ELR (cell line): ENCODE measurements around the gene GP1BB.
"Not testable (repeated sequence)": the region's sequence is repeated elsewhere in the genome, so short reads cannot be mapped to it uniquely, and the experiment has no call there.

ENCODE experiments used
- DNase-seq: peaks from one replicate; pipeline ENCODE4 v3.0.0-alpha.2; 2015; ENCODE audit warnings: low read depth

Gene GP1BB

DNA sequence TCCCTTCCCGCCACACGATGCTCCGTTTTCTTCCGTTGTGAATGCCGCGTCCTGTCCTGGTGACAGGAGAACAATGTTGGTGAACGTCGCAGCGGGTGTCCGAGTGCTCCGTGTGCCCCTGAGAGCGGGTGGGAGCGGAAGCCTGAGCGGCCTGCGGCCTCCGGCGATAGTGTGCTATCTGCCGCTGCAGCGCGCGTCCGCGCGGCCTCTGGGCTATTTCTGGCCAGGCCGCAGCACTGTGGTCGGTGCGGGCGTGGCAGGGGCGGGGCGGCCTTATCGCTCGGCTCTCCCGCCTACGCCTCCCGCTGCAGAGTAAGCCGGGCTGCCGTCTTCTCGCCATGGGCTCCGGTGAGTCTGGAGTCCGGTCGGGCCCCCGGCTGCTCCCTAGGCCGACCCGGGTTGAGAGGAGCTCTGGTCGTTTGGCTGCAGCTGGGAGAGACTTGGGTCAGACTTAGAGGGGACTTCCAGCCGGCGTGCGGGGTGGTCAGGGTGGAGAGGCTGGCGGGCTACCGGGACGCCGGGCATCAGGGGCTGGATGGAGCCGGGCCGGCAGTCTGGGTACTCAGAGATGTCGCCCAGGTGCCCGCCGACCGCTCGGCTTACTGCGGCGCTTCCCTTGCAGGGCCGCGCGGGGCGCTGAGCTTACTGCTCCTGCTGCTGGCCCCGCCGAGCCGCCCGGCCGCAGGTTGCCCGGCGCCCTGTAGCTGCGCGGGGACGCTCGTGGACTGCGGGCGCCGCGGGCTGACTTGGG is at the start of gene GP1BB:
TSS of gene GP1BB (plus strand) at position 308 of the 751 bp plus-strand sequence. CDS start at position 339, 31 bp downstream.
- no peak for DNase-seq

DNA sequence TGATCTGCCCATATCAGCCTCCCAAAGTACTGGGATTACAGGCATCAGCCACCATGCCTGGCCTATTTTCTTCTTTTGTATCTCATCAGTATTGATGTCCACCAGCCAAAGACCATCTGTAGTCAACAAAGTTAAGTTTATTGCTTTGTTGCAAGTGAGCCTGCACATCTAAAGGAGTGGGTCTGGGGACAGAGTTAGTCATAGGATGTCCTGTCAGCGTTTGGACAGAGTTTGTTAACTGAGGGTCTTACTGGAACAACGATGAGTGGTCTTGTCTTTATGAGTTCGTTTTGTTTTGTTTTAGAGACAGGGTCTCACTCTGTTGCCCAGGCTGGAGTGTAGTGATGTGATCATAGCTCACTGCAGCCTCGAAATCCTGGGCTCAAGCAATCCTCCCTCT is 49.7 kb upstream of the GP1BB start:
- DNase-seq = no peak

DNA sequence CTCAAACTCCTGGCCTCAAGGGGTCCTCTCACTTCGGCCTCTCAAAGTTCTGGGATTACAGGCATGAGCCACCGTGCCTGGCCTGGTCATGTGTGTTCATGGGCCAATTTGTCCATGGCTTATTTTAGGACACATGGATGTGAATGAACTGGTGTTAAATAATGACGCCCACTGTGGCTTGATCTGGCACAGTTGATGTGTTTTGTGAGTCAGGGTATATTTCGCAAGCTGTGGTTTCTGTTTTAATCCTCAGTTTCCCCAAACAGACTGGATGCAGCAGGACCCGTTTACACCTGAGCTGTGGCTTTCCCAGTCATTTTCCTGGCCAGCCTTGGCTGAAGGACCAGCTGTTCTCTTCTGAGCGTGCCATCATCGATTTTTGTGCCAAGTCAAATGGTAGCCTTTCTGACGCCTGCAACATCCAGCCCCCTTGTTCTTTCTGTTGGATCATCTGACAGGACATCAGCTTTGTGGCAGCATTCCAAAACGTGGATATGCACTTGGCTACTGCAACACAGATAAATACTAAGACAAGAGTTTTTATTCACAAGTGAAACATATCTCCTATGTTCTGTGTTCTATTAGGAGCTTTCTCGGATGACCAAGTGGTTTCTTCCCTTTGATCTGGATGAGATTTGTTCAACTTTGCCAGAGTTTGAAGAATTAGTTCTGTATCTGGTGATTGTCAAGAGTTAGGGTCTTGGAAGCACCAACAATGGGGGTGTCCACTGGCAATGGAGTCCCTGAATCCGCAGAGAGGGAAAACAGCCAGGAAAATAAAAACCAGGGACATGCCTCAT is 49.0 kb upstream of the GP1BB start:
- no peak for DNase-seq

DNA sequence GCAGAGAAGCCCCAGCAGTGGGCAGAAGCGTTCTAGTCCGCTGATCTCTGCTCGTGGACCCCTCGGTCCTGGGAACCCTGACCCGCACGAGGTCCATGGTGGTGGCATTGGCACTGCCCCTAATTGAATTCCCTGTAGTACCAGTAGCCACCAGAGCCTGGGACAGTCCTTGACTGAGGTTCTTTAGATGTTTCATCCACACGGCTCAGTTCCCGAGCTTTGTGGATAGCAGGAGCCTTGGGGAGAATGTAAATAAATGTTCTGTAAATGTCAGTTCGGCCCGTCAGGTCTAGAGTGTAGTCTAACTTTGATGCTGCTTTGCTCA is 48.4 kb upstream of the GP1BB start:
- DNase-seq = no peak

DNA sequence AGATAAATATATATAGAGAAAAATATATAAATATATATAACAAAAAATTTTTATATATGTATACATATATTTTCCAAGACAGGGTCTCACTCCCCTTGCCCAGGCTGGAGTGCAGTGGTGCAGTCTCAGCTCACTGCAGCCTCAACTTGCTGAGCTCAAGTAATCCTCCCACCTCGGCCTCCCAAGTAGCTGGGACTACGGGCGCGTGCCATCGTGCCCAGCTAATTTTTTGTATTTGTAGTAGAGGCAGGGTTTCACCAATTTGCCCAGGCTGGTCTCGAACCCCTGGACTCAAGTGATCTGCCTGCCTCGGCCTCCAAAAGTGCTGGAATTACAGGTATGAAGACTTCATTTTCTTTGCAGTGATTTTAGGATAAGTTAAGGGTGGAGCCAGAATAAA is 47.9 kb upstream of the GP1BB start:
- no peak for DNase-seq

DNA sequence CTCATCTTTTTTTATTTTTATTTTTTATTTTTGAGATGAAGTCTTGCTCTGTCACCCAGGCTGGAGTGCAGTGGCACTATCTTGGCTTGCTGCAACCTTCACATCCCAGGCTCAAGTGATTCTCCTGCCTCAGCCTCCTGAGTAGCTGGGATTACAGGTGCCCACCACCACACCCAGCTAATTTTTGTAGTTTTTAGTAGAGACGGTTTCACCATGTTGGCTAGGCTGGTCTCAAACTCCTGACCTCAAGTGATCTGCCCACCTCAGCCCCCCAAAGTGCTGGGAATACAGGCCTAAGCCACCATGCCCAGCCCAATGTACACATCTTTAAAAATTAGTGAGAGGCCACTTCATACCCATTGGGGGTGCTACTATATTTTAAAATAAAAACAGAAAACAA is 46.9 kb upstream of the GP1BB start:
- not testable (repeated sequence) for DNase-seq

DNA sequence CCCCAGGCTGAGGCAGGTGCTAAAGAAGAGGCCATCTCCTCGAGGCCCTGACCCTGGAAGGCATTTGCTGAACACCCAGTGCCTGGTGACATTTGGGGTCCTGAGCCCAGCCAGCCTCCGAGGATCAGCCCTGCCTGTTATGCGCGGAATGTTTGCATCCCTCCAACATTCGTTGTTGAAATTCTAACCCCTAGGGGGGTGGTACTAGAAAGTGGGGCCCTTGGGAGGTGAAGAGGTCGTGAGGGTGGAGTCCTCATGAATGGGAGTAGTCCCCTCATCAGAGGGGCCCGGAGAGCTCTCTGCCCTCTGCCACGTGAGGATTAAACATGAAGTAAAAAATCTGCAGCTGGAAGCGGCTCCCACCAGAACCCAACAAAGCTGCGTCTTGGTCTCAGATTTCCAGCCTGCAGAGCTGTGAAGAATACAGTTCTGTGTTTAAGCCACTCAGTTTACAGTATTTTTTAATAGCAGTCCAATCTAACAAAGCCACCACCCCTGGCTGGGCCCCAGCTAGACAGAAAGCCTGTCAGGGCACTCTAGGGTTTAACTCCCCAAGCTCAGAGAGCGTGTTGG is 44.3 kb upstream of the GP1BB start:
- DNase-seq = no peak

DNA sequence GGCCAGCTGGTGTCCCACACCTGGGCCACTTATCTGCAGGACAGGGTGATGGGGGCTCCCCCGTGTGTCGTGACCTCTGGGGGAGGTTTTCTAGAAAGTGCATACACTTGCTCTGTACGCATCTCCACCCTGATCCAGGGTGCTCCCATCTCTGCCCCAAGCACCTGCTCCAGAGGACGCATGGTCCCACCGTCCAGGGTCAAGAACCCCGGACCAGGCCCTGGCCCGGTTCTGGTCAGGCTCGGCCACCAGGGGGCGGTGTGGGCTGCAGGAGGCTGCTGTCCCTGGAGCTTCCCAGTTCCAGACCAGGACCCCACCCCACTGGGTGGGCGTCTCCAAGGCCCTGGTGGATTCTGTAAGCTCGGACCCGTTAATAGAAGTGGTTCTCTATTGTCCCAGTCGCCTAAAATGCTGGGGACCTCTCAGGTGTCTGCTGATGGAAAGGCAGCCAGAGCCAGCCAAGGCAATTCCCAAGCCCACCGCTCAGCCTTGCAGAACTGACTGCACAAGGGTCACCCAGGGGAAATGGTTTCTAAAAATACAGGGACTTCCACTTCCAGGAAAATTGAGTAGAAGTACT is 43.7 kb upstream of the GP1BB start:
- DNase-seq = peak; percentile 38

DNA sequence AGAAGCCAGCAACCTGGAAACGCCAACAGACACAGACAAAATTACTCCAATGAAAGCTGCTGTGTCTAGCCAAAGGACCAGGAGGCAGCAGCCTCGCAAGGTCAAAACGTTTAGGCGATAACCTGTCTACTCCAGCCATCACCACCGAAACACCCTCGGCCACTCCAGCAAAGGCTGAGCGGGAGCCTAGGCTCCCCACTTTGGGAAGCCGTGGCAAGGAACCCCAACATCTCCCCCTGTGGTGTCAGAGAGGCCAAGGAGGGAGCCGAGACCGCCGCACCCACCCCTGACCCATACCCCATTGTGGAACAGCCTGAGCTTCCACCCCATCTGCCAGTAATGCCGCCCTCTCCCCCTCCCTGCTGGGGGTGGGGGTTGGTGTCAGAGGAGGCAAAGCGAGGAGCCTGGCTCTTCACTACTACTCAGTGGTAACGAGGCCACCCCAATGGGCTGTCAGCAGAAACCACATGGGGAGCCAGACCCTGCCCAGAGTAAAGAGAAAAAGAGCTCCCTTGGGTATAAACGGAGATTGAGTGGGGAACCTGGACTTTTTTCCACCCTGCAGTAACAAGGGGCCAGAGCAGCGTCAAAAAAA is 43.0 kb upstream of the GP1BB start:
- no peak for DNase-seq

DNA sequence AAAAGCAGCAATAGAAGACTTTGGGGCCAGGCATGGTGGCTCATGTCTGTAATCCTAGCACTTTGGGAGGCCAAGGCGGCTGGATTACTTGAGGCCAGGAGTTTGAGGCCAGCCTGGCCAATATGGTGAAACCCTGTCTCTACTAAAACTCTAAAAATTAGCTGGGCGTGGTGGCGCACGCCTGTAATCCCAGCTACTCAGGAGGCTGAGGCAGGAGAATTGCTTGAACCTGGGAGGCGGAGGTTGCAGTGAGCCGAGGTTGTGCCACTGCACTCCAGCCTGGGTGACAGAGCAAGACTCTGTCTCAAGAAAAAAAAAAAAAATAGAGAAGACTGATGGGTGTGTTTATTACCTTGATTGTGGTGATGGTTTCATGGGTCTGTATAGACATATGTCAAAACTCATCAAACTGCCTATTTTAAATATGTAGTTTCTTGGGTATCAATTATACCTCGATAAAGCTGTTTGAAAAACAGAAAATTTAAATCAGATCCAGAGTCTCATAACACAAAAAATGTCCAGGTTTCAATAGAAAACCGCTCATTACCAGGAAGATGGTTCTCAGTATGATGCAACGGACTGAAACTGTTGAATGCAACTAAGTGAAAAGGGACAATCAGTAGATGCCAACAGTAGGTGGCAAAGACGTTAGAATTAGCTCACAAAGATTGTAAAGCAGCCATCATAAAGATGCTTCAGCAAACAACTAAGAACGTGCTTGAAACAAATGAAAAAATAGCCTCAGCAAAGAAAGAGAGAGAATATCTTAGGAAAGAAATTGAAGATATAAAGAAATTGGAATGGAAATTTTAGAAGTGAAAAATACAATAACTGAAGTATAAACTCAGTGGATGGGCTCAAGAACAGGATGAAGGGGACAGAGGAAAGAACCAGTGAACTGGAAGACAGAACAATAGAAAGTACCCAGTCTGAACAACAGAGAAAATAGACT is 42.2 kb upstream of the GP1BB start:
- no peak for DNase-seq

DNA sequence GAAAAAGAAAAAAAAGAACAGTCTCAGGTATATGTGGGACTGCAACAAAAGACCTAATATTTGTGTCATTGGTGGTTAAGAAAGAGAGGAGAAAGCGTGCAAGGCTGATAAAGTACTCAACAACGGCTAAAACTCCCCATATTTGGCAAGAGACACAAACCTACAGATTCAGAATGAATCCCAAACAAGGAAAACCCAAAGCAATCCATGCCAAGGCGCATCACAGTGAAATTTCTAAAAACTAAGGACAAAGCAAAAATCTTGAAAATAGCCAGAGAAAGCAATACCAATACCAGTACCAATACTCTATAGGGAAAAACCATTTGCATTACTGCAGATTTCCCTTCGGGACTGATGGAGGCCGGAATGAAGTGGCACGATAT is 41.5 kb upstream of the GP1BB start:
- no peak for DNase-seq

DNA sequence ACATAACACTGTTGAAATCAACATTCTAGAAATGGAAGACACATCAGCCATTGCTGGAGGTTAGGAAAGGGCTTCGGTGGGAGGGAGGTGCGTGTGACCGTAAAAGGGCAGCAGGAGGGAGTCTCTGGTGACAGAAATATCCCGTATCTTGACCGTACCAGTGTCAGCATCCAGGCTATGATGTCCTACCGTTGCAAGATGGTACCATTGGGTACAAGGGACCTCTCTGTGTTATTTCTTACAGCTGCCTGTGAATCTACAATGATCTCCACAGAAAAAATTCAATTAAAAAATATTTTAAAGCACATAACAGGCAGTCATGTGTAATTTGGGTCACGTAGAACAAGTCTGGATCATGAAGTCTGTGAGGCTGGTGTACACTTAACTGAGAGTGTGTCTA is 36.4 kb upstream of the GP1BB start:
- DNase-seq = no peak

DNA sequence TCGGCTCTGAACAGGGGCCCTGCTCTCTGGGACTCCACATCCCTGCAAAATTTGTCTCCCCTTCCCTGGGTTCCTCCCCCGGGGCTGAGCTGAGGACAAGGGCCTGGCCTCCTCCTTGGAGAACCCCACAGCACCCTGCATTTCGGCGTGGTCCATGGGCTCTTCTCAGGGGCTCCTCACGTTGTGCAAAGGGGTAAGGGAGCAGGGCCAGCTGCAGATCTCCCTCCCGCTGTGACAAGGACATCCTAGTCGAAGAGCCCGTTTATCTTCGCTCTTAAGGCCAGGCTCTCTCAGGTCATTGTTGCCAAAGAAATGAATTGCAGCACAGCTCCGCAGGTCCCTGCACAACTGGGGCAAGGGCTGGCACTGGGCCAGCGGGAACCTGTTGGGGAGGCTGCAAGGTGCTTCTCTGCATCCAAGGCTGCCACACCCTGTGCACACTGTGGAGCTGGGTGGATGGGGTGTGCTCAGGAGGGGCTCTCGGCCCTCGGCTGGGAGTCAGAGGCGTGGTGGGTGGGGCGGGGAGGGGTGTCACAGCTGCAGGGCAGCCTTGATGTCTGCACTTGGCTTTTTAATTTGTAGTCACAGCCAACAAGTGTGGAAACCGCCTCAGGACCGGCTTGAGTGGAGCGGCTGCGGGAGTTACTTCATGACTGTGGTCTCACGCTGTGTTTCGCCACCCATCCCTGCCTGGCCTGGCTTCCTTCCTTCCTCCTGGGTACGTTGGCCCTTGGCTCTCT is 35.6 kb upstream of the GP1BB start:
- DNase-seq = no peak

DNA sequence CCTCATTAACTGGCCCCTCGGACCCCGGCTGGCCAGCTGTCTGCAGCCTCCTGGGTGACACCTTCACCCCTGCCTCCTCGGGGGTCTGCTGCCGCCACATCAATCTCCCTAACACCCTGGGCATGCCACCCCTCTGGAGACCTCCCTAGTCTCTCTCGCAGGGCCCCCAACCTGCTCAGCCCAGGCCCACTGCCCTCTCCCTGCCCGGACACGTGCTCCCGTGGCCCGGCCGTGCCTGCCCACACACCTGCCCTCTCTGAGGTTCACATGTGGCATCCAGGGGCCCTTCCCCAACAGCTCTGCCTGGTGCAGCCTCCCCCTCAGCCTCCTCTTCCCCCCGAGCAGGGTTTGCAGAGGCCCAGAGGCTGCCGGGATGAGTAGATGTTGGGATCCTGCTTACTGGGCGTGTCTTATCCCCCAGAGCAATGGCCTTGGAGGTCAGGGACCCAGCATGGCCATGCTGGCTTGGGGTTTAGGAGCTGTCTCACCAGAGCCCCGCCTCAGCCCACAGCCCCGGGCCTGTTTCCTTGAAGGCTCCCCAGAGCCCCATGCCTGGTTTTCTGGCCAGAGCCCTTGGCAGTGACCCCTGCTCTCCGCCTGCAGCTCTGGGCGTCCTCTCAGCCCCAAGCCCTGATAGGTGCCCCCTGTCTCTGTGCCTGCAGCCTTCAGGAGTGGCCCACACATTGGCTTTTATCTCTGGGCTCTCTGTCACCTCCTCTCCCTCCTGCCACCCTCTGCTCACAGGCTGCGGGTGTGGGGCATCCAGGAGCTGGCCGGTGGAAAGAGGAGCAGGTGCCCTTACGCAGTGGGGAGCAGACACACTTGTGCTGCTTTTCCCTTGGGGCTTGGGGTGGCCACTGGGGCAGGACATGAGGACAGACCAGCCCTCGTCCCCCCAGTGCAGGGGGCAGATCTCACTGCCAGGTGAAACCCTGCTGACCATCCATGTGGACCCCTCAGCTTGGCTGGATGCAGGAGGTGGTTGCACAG is 34.7 kb upstream of the GP1BB start:
- no peak for DNase-seq

DNA sequence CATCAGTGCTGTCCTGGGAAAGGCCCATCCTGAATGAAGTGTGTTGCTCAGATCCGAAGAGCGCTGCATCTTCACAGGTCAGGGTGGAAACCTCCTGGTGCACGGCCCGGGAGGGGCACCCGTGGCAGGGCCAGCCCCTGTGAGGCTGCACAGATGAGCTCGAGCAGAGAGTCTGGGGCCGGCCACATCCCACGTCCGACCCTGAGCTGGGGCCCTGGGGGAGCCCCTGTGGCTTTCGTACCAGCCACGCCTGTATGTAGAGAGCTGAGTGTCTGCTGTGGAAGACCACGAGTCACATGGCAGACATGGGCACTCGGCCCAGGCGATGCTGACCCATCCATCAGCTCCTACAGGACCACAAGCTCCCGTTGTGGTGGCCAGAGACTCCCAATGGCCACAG is 33.9 kb upstream of the GP1BB start:
- no peak for DNase-seq

DNA sequence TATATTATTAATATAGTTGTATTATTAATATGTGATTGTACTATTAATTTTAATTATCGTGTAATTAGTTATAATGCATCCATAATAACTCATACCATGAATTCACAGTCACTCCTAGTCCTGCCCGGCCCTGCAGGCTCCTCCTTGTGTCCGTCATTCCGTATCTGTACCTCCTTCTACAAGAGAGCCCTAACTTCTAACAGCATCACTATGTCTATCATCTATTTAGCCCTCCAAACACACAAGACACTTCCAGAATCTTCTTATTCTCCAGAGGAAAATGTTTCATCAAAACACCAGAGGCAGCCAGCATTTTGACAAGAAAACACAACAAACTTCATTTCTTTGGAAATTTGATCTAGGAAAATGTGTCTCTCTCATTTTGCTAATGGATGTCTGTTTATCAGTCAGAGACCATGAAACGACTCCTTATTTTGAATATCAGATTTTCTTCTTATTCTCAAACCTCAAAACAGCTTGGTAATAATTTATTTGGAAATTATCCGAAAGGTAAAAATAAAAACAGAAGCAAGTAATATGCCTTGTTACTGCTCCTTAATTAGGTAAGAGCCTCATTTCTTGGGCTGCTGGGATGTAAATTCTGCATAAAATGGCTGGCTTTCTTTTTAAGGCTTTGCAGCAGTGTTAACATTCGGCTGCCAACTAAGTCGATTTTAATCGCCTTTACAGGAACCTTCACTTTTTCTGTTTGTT is 32.2 kb upstream of the GP1BB start:
- no peak for DNase-seq

DNA sequence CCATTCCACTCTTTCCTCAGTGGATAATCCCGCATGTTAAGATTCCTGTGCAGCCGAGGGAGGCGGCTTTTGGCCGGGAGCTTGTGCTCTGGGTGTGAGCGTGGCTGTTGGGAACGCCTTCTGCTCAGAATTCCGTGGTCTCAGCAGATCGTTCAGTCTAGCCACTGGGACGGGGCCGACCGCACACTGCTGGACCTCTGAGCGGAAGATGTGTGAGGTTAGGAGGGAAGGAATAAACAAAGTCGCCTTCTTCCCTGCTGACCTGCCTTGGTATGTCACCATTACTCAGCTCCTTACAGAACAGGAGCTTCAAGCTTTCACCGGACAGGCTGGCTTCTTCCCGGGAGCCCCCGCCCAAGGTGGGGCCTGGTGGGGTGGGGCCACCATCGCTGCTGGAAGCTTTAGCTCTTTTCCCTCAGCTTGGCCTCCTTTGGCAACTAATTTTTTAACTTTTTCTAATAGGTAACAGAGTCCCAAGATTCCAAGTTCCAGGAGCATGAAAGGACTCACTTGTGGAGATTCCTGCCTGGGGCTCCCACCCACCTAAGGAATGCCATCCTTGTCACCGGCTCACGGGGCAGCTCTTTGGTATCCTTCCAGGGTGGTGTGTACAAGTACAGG is 31.5 kb upstream of the GP1BB start:
- peak; percentile 76 for DNase-seq

DNA sequence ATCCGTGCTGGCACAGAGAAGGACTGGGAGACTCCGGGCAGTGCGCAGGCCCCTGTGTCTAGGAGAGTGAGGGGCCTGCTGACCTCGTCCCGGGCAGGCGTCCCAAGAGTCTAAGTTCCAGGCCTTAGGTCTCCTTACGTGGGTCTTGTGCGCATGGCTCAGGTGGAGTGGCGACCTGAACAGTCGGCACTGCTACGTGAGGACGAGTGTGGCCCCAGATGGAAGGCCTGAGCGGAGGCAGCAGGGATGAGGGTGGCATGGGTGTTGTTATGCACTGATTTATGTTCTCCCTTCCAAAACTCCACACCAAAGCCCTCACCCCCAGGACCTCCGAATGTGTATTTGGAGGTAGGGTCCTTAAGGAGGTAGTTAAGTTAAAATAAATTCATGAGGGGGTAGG is 29.8 kb upstream of the GP1BB start:
- DNase-seq = no peak
